ENCODE measurements around the gene TICAM1.
A peak's percentile ranks its signal among the peaks of the same experiment; 100 is the strongest.
"Not testable (repeated sequence)": the region's sequence is repeated elsewhere in the genome, so short reads cannot be mapped to it uniquely, and the experiment has no call there.

Gene TICAM1

GRCh38 chr19:4803736-4804695, 27.5 kb downstream of the TICAM1 start:
- peak; percentile 70 for DNase-seq

- no peak for DNase-seq
Observed at GRCh38 chr19:4802711-4803110, 28.8 kb downstream of the TICAM1 start.

- DNase-seq, result no peak
Observed at GRCh38 chr19:4801085-4801619, 30.4 kb downstream of the TICAM1 start.

GRCh38 chr19:4800591-4801081, 30.9 kb downstream of the TICAM1 start:
- no peak for DNase-seq

- DNase-seq, result no peak
Observed at GRCh38 chr19:4795400-4795799, 36.1 kb downstream of the TICAM1 start.

GRCh38 chr19:4794971-4795370, 36.5 kb downstream of the TICAM1 start:
- DNase-seq, result no peak

GRCh38 chr19:4793278-4793677, 38.2 kb downstream of the TICAM1 start:
- DNase-seq, result not testable (repeated sequence)

- DNase-seq, result not testable (repeated sequence)
Observed at GRCh38 chr19:4792866-4793195, 38.7 kb downstream of the TICAM1 start.

GRCh38 chr19:4792019-4792865, 39.3 kb downstream of the TICAM1 start:
- not testable (repeated sequence) for DNase-seq

- DNase-seq, result peak; percentile 100
Observed at GRCh38 chr19:4791183-4792018, 40.1 kb downstream of the TICAM1 start, which contains the start of gene FEM1A. Gene FEM1A, plus strand, starts transcription at chr19:4791734. Its CDS starts 121 bp downstream, at chr19:4791855.

GRCh38 chr19:4786412-4787016, 45.0 kb downstream of the TICAM1 start:
- DNase-seq, result not testable (repeated sequence)

- peak; percentile 55 for DNase-seq
Observed at GRCh38 chr19:4781801-4782200, 49.7 kb downstream of the TICAM1 start.

GRCh38 chr19:4780860-4781259, 50.7 kb downstream of the TICAM1 start:
- DNase-seq, result no peak

- not testable (repeated sequence) for DNase-seq
Observed at GRCh38 chr19:4778124-4778523, 53.4 kb downstream of the TICAM1 start.

GRCh38 chr19:4776436-4777211, 54.9 kb downstream of the TICAM1 start:
- no peak for DNase-seq

- no peak for DNase-seq
Observed at GRCh38 chr19:4775627-4776152, 55.8 kb downstream of the TICAM1 start.

- DNase-seq, result no peak
Observed at GRCh38 chr19:4774136-4774535, 57.4 kb downstream of the TICAM1 start.

GRCh38 chr19:4773047-4773640, 58.4 kb downstream of the TICAM1 start:
- DNase-seq, result no peak

GRCh38 chr19:4772566-4772965, 58.9 kb downstream of the TICAM1 start:
- peak; percentile 20 for DNase-seq

All from NCI-H1436 (cell line).